Left ventricle myocardium inferior (tissue), 1 donor: ENCODE measurements around the gene TBC1D21. TPM values are rescaled to one million over a fixed set of nuclear protein-coding genes. Genes with fewer than 3 reads are reported as not detected.

ENCODE experiments used
- DNase-seq: peaks from one replicate; pipeline ENCODE4 v3.0.0-alpha.2; 2020
- H3K27ac ChIP-seq: fragments of 200-600 bp; replicated peaks from 2 replicates; pipeline ENCODE4 v1.8.0; 2021
- H3K27me3 ChIP-seq: fragments of 200-600 bp; 2 replicates; pipeline ENCODE4 v1.8.0; 2021; ENCODE audit warnings: low read depth
- H3K36me3 ChIP-seq: fragments of 200-600 bp; 2 replicates; pipeline ENCODE4 v1.8.0; 2021
- H3K4me1 ChIP-seq: fragments of 200-600 bp; 2 replicates; pipeline ENCODE4 v1.8.0; 2021
- H3K4me3 ChIP-seq: fragments of 200-600 bp; 2 replicates; pipeline ENCODE4 v1.8.0; 2021; ENCODE audit warnings: mild to moderate bottlenecking, moderate library complexity
- H3K9me3 ChIP-seq: fragments of 200-600 bp; replicated peaks from 2 replicates; pipeline ENCODE4 v1.8.0; 2021
- intact Hi-C: fragments of 100-400 bp; cut with micrococcal nuclease; formaldehyde crosslinking; loops from one replicate; pipeline ENCODE4 v1.11.0; 2022
- total RNA-seq: library from RNA; stranded (reverse); fragmentation: NEBNext Ultra II Directional; extraction: Animal tissue kit (Norgen Biotek cat#: 25700); gene quantifications from one replicate; pipeline ENCODE4 v1.2.1, GENCODE V29; 2021
- TF ChIP-seq, protein P1 (sequence below): fragments of 200-600 bp; IDR thresholded peaks from 2 replicates; pipeline ENCODE4 v1.8.0; 2021; ENCODE audit warnings: antibody characterized with exemption, mild to moderate bottlenecking, borderline replicate concordance
- donor health status: DM: no; HTN: yes; CAD: no; lungs with severe emphysema.

Gene TBC1D21
- total RNA-seq, 1 donor from 2014 or later: not detected

DNA sequence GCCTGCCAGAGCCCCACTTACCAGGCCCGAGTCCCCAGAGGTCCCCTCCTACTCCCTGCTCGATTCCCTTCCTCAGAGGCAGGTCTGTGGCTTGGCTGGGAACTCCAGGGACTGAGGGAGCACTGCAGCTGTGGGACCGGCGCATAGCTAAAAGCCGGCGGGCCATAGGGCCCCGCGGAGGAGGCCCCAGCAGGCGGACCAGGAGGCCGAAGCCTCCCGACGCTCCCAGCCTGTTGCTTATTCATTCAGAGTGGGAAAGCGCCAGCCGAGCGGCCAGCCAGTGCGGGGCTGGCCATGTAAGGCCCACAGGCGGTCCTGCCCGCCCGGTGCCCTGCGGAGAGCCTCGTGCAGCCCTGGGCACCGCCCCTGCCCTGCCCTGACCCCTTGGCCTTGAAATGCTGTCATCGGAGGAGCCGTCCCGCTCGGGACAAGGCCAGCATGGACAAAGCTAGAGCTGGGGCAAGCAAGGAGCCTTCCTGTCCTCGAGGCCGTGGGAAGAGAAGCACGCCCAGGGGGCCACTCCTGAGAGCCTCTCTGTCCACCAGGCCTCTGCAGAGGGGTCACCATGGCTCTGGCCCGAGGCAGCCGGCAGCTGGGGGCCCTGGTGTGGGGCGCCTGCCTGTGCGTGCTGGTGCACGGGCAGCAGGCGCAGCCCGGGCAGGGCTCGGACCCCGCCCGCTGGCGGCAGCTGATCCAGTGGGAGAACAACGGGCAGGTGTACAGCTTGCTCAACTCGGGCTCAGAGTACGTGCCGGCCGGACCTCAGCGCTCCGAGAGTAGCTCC lies 53.0 kb downstream of the TBC1D21 start, which contains the start of gene LOXL1:
TSS of gene LOXL1 (plus strand) at position 244 of the 784 bp plus-strand sequence. CDS start at position 566, 322 bp downstream.
- Histone ChIP-seq H3K4me1 (peaks cover 96% of the 10 kb centered on the region), H3K27ac (peak within 1 kb of the TSS; percentile 87), H3K4me3 (peak within 1 kb of the TSS; percentile 77), H3K9me3 (no peaks in the 10 kb centered on the region), H3K27me3 (peaks cover 36% of the 10 kb centered on the region), H3K36me3 (no peaks in the 10 kb centered on the region)
- DNase-seq: peak; percentile 79
- TF ChIP-seq, protein P1, sequence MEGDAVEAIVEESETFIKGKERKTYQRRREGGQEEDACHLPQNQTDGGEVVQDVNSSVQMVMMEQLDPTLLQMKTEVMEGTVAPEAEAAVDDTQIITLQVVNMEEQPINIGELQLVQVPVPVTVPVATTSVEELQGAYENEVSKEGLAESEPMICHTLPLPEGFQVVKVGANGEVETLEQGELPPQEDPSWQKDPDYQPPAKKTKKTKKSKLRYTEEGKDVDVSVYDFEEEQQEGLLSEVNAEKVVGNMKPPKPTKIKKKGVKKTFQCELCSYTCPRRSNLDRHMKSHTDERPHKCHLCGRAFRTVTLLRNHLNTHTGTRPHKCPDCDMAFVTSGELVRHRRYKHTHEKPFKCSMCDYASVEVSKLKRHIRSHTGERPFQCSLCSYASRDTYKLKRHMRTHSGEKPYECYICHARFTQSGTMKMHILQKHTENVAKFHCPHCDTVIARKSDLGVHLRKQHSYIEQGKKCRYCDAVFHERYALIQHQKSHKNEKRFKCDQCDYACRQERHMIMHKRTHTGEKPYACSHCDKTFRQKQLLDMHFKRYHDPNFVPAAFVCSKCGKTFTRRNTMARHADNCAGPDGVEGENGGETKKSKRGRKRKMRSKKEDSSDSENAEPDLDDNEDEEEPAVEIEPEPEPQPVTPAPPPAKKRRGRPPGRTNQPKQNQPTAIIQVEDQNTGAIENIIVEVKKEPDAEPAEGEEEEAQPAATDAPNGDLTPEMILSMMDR: no peak
- intact Hi-C loops: no loop called here

DNA sequence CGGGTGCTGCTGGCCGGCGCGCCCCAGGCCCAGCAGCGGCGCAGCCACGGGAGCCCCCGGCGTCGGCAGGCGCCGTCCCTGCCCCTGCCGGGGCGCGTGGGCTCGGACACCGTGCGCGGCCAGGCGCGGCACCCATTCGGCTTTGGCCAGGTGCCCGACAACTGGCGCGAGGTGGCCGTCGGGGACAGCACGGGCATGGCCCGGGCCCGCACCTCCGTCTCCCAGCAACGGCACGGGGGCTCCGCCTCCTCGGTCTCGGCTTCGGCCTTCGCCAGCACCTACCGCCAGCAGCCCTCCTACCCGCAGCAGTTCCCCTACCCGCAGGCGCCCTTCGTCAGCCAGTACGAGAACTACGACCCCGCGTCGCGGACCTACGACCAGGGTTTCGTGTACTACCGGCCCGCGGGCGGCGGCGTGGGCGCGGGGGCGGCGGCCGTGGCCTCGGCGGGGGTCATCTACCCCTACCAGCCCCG lies 53.7 kb downstream of the TBC1D21 start:
- TF ChIP-seq, protein P1: no peak
- Histone ChIP-seq H3K4me3 (peak overlapping the region; percentile 77), H3K27me3 (peaks cover 36% of the 10 kb centered on the region), H3K4me1 (peaks cover 94% of the 10 kb centered on the region), H3K27ac (peak overlapping the region; percentile 87), H3K9me3 (no peaks in the 10 kb centered on the region), H3K36me3 (no peaks in the 10 kb centered on the region)
- intact Hi-C loops: no loop called here
- DNase-seq: peak; percentile 72

DNA sequence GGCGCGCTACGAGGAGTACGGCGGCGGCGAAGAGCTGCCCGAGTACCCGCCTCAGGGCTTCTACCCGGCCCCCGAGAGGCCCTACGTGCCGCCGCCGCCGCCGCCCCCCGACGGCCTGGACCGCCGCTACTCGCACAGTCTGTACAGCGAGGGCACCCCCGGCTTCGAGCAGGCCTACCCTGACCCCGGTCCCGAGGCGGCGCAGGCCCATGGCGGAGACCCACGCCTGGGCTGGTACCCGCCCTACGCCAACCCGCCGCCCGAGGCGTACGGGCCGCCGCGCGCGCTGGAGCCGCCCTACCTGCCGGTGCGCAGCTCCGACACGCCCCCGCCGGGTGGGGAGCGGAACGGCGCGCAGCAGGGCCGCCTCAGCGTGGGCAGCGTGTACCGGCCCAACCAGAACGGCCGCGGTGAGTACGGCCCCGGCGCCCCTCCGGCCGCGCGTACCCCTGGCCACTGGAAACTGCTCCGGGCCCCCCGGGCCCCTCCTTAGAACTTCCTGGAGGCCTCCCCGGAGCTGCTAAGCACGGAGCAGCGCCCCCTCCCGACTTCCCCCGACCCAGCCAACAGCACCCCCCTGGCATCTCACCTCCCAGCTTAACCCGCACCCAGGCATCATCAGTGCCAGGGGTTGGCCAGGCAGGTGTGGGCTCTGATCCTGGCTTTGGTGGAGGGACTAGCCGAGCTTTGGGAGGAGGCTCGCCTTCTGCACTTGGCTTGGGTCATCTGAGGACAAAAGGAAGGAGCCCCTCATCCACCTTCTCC lies 54.3 kb downstream of the TBC1D21 start:
- H3K36me3 ChIP-seq: no peaks in the 10 kb centered on the region
- H3K4me1 ChIP-seq: peaks cover 94% of the 10 kb centered on the region
- intact Hi-C loops: no loop called here
- H3K9me3 ChIP-seq: no peaks in the 10 kb centered on the region
- H3K27ac ChIP-seq: peak overlapping the region; percentile 87
- TF ChIP-seq, protein P1: peak; percentile 60
- H3K4me3 ChIP-seq: peak overlapping the region; percentile 77
- H3K27me3 ChIP-seq: peaks cover 36% of the 10 kb centered on the region
- peak; percentile 65 for DNase-seq

DNA sequence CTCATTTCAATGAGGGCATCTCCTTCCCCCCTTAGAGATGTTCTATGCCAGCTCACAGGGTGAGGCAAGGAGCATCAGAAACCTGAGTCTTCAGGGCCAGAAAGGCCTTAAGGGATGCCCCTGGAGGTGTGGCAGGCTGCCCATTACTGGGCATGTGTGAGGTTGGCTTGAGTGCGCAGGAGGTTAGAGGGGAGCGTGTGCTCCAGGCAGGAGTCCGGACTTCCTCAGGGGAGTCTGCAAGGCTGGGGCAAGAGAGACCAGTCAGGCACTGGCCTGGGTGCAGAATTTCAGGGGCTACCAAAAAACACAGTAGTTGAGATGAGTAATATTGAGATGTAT lies 54.8 kb downstream of the TBC1D21 start:
- intact Hi-C loops: no loop called here
- DNase-seq: no peak
- Histone ChIP-seq H3K27me3 (peaks cover 36% of the 10 kb centered on the region), H3K27ac (peak overlapping the region; percentile 87), H3K9me3 (no peaks in the 10 kb centered on the region), H3K4me3 (peak overlapping the region; percentile 77), H3K4me1 (peaks cover 90% of the 10 kb centered on the region), H3K36me3 (no peaks in the 10 kb centered on the region)
- TF ChIP-seq, protein P1: no peak

DNA sequence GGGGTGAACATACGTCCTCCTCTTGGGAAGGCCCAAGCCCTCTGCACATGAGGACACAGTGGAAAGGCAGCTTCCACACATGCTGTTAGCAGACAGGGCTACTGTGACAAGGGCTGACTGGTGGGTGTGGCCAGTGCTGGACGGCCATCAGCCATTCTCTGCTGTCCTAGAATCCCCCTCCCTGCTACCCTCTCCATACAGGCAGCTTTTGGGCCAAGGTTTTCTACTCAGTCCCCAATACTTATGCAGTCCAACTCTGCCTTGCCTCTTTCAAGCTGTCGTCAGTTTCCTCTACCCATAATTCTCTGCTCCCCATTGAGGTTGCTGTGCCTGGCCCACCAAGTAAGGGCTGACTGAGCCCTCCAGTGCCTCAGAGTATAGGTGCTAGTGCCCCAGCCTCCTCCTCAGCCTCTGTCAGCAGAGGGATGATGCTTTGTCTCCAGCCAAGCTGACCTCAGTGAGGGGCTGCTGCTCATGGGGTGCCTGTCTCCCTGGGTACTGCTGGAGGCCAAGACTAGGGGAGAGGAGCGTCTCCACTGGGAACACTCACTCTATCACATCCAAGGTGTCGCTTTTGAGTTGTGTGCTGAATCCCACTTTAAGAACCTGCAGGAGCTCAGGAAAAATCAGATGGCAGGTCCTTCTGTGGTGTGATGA lies 55.7 kb downstream of the TBC1D21 start:
- Histone ChIP-seq H3K36me3 (no peaks in the 10 kb centered on the region), H3K27ac (peak overlapping the region; percentile 72), H3K4me1 (peaks cover 81% of the 10 kb centered on the region), H3K9me3 (no peaks in the 10 kb centered on the region), H3K27me3 (peaks cover 36% of the 10 kb centered on the region), H3K4me3 (peak overlapping the region; percentile 77)
- DNase-seq: peak; percentile 1
- TF ChIP-seq, protein P1: no peak
- intact Hi-C loops: no loop called here
